Lower lobe of right lung (tissue), 2 donors: ENCODE results near the gene TSPEAR. TPM values are rescaled to one million over a fixed set of nuclear protein-coding genes. Genes with fewer than 3 reads are reported as not detected.

Source experiments
- ATAC-seq, 2 donors: fragments of 200-7000 bp; cut with Tn5 transposase; one replicate each; pipeline ENCODE4 v1.9.1; 2020 to 2022; ENCODE audit warnings: mild to moderate bottlenecking in 2 of 2, moderate library complexity in 2 of 2
- DNase-seq: peaks from one replicate; pipeline ENCODE4 v3.0.0-alpha.2; 2020
- H3K27ac ChIP-seq: fragments of 200-600 bp; one replicate; pipeline ENCODE4 v1.8.0; 2022
- H3K27me3 ChIP-seq: fragments of 200-600 bp; one replicate; pipeline ENCODE4 v1.8.0; 2022; ENCODE audit warnings: low read depth
- H3K36me3 ChIP-seq: fragments of 200-600 bp; one replicate; pipeline ENCODE4 v1.8.0; 2022; ENCODE audit warnings: mild to moderate bottlenecking
- H3K4me1 ChIP-seq: fragments of 200-600 bp; one replicate; pipeline ENCODE4 v1.8.0; 2022
- H3K4me3 ChIP-seq: fragments of 200-600 bp; one replicate; pipeline ENCODE4 v1.8.0; 2022; ENCODE audit warnings: mild to moderate bottlenecking
- H3K9me3 ChIP-seq: fragments of 200-600 bp; one replicate; pipeline ENCODE4 v1.8.0; 2022
- intact Hi-C: fragments of 100-400 bp; cut with DNase I; formaldehyde crosslinking; loops from one replicate; pipeline ENCODE4 v1.11.0; 2022
- total RNA-seq: library from RNA; stranded (reverse); fragmentation: NEBNext Ultra II Directional; extraction: Animal tissue kit (Norgen Biotek cat#: 25700); gene quantifications from one replicate; pipeline ENCODE4 v1.2.1, GENCODE V29; 2021
- TF ChIP-seq, protein P1 (sequence below): fragments of 200-600 bp; IDR thresholded peaks from one replicate; pipeline ENCODE4 v1.8.0; 2022; ENCODE audit warnings: antibody characterized with exemption, mild to moderate bottlenecking
- donor health status: DM: no; HTN: yes; CAD: no; lungs with severe emphysema.

TSPEAR gene
- total RNA-seq, 1 donor from 2014 or later = 0.27 TPM

DNA sequence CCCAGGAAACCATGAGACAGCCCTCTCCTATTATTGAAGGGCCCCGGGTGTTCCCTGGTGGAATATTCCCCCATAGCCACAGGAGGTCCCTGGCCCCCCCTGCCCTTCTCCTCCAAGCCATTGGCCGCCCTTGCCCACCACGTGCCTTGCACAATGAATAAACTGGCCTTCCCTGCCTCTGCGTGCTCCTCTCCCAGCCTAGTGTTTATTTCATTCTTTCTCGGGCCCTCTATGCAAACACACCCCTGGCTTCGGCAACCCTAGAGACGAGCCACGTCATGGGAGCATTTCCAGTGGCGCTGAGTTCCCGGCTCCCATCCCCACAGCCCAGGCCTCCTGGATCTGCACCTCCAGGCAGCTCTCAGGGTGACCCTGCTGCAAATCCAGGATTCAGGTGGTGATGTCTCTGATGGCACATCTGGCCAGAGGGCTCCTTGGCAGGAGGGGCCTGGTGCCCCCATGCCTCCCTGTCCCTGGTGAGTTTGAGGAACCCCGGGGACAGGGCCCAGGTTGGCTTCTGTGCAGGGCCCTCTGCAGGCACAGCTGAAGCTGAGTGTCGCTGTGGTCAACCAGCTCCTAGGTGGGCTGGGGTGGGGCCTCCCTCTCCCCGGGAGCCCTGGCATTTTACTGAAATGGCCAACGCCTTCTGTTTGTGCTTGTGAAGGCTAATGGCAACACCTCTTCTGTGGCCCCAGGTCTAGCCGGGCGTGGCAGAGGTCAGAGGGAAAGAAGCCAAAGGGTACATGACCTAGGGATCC is 8.2 kb downstream of the TSPEAR start:
- intact Hi-C loops = no loop called here
- no peak for DNase-seq

DNA sequence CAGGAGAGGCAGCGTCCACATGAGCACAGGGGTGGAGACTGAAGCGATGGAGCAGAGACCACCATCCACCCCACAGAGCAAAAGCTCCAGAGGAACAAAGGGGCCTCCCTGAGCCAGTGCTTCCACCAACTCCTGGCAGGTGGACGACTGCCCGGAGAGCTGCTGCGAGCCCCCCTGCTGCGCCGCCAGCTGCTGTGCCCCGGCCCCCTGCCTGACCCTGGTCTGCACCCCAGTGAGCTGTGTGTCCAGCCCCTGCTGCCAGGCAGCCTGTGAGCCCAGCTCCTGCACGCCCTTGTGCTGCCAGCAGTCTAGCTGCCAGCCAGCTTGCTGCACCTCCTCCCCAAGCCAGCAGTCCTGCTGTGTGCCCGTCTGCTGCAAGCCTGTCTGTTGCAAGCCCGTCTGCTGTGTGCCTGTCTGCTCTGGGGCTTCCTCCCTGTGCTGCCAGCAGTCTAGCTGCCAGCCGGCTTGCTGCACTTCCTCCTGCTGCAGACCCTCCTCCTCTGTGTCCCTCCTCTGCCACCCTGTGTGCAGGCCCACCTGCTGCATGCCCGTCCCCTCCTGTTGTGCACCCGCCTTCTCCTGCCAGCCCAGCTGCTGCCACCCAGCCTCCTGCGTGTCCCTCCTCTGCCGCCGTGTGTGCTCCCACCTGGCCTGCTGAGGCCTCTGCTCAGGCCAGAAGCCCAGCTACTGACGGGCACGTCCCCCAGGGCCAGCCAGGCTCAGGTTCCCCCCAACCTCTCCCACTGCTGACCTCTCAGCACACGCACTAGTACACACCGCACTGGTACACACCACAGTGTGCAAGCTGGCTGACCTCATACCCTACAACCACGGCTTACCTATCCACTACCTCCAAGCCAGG is 9.0 kb downstream of the TSPEAR start:
- ATAC-seq = no peak
- TF ChIP-seq, protein P1, sequence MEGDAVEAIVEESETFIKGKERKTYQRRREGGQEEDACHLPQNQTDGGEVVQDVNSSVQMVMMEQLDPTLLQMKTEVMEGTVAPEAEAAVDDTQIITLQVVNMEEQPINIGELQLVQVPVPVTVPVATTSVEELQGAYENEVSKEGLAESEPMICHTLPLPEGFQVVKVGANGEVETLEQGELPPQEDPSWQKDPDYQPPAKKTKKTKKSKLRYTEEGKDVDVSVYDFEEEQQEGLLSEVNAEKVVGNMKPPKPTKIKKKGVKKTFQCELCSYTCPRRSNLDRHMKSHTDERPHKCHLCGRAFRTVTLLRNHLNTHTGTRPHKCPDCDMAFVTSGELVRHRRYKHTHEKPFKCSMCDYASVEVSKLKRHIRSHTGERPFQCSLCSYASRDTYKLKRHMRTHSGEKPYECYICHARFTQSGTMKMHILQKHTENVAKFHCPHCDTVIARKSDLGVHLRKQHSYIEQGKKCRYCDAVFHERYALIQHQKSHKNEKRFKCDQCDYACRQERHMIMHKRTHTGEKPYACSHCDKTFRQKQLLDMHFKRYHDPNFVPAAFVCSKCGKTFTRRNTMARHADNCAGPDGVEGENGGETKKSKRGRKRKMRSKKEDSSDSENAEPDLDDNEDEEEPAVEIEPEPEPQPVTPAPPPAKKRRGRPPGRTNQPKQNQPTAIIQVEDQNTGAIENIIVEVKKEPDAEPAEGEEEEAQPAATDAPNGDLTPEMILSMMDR = no peak
- no peak for DNase-seq

More for the DNA sequence above, 8.2 kb downstream of the TSPEAR start:
- TF ChIP-seq, protein P1 = no peak
- Histone ChIP-seq H3K4me3 (no peak overlapping the region), H3K27ac (no peak overlapping the region), H3K9me3 (no peaks in the 10 kb centered on the region), H3K4me1 (no peaks in the 10 kb centered on the region), H3K36me3 (no peaks in the 10 kb centered on the region), H3K27me3 (peaks cover 82% of the 10 kb centered on the region)
- ATAC-seq = no peak

DNA sequence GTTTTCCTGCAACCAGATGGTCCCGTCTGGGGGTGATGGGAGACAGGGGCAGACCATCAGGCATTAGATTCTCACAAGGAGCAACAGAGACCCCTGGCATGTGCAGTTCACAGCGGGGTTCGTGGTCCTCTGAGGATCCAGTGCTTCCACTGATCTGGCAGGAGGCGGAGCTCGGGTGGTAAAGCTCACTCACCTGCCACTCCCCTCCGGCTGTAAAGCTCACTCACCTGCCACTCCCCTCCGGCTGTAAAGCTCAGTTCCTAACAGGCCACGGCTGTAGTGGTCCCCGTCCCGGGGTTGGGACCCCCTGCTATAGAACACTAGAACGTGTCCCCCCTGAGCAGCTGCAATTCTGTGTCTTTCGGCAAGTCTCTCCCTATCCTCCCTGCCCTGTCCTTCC is 9.8 kb downstream of the TSPEAR start:
- TF ChIP-seq, protein P1 = no peak
- DNase-seq (no peak), ATAC-seq (no peak)
- intact Hi-C loops = no loop called here
- H3K4me3 ChIP-seq = no peak overlapping the region
- peaks cover 74% of the 10 kb centered on the region for H3K27me3 ChIP-seq
- no peak overlapping the region for H3K27ac ChIP-seq
- no peaks in the 10 kb centered on the region for H3K9me3 ChIP-seq
- no peaks in the 10 kb centered on the region for H3K36me3 ChIP-seq
- H3K4me1 ChIP-seq = no peaks in the 10 kb centered on the region

More for the DNA sequence above, 9.0 kb downstream of the TSPEAR start:
- no peaks in the 10 kb centered on the region for H3K36me3 ChIP-seq
- no peaks in the 10 kb centered on the region for H3K9me3 ChIP-seq
- no peaks in the 10 kb centered on the region for H3K4me1 ChIP-seq
- H3K4me3 ChIP-seq = no peak overlapping the region
- intact Hi-C loops = no loop called here
- peaks cover 82% of the 10 kb centered on the region for H3K27me3 ChIP-seq
- H3K27ac ChIP-seq = no peak overlapping the region

DNA sequence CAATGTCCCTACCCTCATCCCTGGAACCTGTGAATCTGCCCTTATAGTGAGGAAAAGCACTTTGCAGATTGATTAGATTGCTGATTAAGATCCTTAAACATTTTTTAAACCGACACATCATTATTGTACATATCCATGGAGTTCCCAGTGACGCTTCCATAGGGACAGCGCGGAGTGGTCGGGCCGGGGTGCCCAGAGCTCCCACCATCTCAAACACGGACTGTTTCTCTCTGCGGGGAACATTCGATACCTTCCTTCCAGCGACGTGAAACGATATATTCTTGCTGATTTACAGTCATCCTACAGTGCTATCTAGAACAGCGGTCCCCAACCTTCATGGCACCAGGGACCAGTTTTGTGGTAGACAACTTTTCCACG is 10.4 kb downstream of the TSPEAR start:
- ATAC-seq = no peak
- no peak for DNase-seq
- no peak overlapping the region for H3K4me3 ChIP-seq
- TF ChIP-seq, protein P1 = no peak
- H3K27ac ChIP-seq = no peak overlapping the region
- intact Hi-C loops = no loop called here
- H3K9me3 ChIP-seq = no peaks in the 10 kb centered on the region
- no peaks in the 10 kb centered on the region for H3K36me3 ChIP-seq
- H3K4me1 ChIP-seq = no peaks in the 10 kb centered on the region
- H3K27me3 ChIP-seq = peaks cover 69% of the 10 kb centered on the region

DNA sequence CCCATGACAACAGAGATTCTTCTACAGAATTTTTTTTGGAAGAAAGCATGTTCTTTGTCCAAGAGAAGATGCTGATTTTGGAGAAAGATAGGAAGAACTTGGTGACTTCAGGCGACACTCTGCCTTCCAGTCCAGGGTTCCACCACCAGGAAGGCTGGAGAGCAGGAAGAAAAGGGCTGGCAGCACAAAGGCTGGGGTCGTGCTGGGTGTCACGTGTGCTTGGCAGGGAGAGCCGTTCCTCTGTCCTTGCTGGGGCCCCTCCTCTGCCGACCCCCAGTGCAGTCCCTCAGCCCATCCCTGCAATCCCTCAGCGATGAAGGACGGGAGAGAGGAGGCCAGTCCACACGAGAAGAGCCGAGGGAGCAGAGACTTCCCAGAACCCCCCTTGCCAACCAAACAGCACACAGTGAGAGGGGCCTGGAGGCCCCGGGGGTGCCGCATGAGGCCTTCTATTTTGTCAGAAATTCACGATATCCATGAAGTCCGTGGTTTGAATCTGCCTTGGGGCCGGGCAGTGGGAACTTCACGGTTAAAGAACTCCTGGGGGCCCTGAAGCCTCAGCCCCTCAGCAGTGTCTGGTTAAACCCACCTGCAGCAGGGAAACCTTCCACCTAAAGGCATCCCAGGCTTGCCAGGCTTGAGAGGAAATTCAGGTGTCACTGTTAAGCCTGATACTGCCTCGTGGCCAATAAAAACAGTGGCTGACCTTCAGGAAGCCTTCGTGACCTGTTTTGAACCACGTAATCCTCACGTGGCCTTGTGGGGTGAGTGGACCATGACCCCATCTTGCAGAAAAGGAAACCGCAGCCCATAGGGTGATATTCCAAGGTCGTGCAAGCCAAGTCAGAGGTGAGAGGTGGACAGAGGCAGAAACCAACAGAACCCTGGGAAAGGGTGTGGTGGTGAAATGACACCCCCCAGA is 11.0 kb downstream of the TSPEAR start:
- ATAC-seq (no peak), DNase-seq (no peak)
- Histone ChIP-seq H3K27me3 (peaks cover 66% of the 10 kb centered on the region), H3K9me3 (no peaks in the 10 kb centered on the region), H3K4me1 (no peaks in the 10 kb centered on the region), H3K36me3 (no peaks in the 10 kb centered on the region), H3K4me3 (no peak overlapping the region), H3K27ac (no peak overlapping the region)
- intact Hi-C loops = no loop called here
- TF ChIP-seq, protein P1 = no peak
